Right renal pelvis (tissue), 4 donors: ENCODE measurements around the gene ZNF556. TPM values are rescaled to one million over a fixed set of nuclear protein-coding genes. Genes with fewer than 3 reads are reported as not detected.

Experiments used
- DNase-seq, 4 donors: peaks; one replicate each; pipeline ENCODE4 v3.0.0-alpha.2; 2013; ENCODE audit warnings: low read depth in 4 of 4, low spot score in 3 of 4, missing footprints in 1 of 4
- polyA plus RNA-seq, 4 donors: library from polyadenylated mRNA; unstranded; fragments of 120-200 nt; gene quantifications; one replicate each; pipeline ENCODE4 v1.2.1, GENCODE V29; 2013; ENCODE audit not compliant: insufficient read length in 4 of 4

Gene ZNF556
- polyA plus RNA-seq, result 1 to 10 TPM in 1 of 4 donors, under 1 TPM in 3; 0.82 to 1.4 (median 0.94) TPM

GRCh38 chr19:2867025-2867991 is at the start of gene ZNF556:
ZNF556 (plus strand) TSS chr19:2867335; CDS start chr19:2867422, 87 bp downstream.
- no peak for DNase-seq

DNA sequence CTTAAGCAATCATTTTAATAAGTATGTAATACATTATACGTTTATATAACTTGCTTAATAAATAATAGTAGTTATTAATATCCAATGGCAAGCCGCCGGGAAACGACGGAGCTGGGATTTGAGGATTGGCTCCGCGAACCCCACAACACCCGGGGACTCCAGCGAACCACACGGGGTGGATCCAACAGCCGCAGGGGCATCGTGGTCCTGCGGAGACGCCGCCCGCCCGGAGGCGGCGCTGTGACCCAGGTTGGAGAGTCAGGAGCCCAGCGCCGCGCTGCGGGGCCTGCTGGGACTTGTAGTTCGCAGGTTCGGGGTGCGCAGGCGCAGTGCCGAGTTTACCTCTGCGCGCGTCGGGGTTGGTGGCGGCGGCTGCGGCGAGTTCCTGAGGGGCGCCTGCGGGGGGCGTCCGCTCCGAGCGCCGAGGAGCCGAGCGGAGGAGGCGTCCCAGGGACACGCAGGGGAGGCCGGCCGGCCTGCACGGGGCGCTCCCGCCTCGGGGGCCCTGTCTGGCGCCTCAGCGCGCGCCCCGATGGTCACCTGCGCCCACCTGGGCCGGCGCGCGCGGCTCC is 47.5 kb upstream of the ZNF556 start, which contains the start of gene ZNF554:
TSS of gene ZNF554 (plus strand) at position 329 of the 572 bp plus-strand sequence. CDS start at position 533, 204 bp downstream.
- peak; percentile 92 to 96 (median 92) for DNase-seq

- no peak for DNase-seq
These were observed 46.9 kb upstream of the ZNF556 start for GRCh38 chr19:2820112-2820702.

GRCh38 chr19:2822846-2823245 is 44.3 kb upstream of the ZNF556 start:
- DNase-seq, result no peak

DNA sequence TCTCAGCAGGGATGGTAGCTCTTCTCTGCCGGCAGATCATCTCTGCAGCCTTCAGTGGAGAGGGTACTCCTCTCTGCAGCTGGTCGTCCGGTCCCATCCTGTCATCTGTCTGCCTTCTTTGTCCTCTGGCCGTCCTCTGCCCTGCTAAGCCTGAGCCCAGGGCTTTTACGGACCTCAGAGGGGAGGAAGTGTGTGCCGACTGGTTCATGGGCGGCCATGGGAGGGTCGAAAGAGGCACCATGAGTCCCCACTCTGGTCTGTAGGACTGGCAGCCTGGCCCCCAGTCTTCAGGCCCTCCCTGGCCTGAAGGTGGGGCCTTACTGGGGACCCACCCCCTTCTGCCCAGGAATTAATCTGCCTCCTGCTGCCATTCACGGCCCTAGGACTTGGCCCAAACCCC is 43.5 kb upstream of the ZNF556 start:
- DNase-seq, result no peak

DNA sequence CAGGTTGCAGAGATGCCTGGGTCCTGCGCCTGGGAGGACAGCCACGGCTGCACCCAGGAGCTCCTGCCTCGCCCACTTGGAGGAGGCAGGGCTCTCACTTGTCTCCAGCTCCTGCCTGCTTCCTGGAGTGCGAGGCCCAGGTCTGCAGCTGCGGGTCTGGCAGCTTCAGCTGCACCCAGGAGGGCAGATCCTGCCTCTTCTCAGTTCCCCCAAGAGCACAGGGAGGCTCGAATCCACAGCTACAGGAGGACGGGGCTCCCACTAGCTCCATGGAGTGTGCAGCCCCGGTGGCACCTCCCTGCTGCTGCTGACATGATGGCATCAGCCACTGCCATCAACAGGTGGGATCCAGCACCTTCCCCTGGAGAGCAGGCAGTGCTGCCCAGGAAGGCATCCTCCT is 43.0 kb upstream of the ZNF556 start:
- DNase-seq, result no peak

- no peak for DNase-seq
These were observed 40.1 kb upstream of the ZNF556 start for GRCh38 chr19:2827022-2827421.

DNA sequence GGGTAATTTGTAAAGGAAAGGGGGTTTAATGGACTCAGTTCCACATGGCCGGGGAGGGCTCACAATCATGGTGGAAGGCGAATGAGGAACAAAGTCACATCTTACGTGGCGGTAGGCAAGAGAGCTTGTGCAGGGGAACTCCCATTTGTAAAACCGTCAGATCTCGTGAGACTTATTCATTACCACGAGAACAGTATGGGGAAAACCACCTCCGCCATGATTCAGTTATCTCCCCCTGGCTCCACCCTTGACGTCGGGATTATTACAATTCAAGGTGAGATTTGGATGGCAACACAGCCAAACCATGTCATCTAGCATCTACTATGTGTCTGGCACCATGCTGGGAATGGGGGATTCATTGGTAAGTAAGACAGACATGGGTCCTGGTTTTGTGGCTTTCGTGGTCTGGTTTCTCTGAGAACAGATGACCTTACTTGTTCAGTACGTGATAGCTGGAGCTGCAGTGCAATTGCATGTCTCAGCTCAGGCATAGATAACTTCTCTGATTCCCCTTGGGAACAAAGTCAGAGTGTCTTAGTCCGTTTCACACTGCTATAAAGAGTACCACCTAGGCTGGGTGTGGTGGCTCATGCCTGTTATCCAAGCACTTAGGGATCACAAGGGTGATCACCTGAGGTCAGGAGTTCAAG is 39.2 kb upstream of the ZNF556 start:
- DNase-seq, result no peak

DNA sequence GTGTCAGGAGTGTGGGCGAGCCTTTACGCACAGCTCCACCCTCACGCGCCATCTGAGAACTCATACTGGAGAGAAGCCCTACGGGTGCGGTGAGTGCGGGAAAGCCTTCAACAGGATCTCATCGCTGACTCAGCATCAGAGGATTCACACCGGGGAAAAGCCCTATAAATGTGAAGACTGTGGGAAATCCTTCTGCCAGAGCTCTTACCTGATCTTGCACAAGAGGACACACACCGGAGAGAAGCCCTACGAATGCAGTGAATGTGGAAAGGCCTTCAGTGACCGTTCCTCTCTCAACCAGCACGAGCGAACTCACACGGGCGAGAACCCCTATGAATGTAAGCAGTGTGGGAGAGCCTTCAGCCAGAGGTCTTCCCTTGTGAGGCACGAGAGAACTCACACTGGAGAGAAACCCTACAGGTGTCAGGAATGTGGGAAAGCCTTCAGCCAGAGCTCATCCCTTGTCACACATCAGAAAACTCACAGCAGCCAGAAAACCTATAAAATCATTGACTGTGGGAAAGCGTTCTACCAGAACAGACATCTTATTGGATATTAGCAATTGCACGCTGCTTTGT is 32.8 kb upstream of the ZNF556 start:
- DNase-seq, result no peak

DNA sequence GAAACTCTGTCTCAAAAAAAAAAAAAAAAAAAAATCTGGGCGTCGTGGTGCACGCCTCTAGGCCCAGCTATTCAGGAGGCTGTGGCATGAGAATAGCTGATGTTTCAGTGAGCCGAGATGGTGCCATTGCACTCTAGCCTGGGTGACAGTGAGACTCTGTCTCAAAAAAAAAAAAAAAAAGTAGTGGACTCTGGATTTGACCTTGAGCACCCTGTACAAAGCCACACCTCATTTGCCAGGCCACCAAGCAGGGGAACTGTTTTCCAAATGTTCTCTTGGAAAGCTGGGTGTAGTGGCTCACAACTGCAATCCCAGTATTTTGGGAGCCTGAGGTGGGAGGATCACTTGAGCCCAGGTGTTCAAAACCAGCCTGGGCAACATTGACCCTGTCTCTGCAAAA is 29.7 kb upstream of the ZNF556 start:
- DNase-seq, result no peak

- peak; percentile 98 to 99 (median 98) for DNase-seq
These were observed 26.0 kb upstream of the ZNF556 start, which contains the start of gene ZNF555 for GRCh38 chr19:2840794-2841791. ZNF555 (plus strand) TSS chr19:2841475; CDS start chr19:2841573, 98 bp downstream.

GRCh38 chr19:2841855-2842574 is 25.1 kb upstream of the ZNF556 start:
- DNase-seq, result no peak

GRCh38 chr19:2845107-2845506 is 22.0 kb upstream of the ZNF556 start:
- DNase-seq, result no peak

DNA sequence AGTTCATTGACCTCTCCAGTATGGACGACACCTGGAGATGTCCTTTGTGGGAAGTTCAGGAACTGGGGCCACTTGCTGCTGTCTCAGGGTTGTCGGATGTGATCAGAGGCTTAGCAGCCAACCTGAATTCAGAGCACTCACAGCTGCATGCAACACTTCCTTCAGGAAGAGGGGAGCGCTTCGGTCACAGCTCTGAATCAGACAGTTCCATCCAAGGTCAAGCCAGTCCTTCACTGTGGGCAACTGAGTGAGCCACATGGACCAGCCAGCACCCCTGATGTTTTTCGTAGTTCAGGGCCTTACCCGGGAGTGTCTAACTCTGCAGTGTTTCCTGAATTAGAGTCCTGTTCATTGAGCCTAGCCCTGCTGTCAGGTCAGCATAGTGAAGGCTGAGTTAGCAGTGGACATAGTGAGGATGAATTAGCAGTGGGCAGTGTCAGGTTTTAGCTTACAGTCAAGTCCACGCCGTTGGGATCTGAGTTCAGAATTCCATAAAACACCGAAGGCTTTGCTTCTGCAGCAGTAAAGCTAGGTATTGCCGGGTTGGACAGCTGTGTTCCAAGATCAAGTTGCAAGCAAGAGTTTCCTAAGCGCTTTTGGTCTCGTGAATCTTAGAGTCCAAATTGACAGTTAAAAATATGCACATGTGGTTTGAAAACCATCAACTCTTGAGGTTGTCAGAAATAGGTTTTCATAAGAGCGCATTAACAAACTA is 20.8 kb upstream of the ZNF556 start:
- no peak for DNase-seq

DNA sequence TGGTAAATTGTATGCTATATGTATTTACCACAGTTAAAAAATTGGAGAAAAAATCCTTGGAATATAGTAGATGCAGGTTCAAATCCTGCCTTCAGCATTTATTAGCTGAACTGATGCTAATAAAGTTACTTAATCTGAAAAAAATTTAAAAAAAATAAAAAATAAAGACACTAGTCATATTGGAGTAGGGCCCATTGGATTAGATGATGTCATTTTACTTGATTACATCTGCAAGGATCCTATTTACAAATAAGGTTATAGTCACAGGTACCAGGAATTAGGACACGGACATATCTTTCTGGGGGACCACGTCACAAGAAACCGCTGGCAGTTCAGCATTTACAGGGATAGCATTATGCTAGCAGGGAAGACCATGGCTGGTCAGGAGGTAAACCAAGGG is 19.6 kb upstream of the ZNF556 start:
- no peak for DNase-seq

DNA sequence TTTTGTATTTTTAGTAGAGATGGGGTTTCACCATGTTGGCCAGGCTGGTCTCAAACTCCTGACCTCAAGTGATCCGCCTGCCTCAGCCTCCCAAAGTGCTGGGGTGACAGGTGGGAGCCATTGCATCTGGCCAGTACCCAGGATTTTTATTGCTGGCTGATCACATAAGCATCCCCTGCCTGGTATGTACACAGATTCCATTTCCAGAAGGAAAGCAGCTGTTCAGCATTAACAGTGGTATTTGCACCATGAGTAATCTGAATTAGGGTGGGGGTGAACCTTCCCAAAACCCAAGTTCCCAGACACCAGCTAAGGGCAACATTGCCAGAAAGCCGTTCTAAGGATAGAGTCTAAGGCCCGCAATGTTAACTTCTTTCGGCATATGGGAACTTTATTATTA is 18.5 kb upstream of the ZNF556 start:
- DNase-seq, result no peak

DNA sequence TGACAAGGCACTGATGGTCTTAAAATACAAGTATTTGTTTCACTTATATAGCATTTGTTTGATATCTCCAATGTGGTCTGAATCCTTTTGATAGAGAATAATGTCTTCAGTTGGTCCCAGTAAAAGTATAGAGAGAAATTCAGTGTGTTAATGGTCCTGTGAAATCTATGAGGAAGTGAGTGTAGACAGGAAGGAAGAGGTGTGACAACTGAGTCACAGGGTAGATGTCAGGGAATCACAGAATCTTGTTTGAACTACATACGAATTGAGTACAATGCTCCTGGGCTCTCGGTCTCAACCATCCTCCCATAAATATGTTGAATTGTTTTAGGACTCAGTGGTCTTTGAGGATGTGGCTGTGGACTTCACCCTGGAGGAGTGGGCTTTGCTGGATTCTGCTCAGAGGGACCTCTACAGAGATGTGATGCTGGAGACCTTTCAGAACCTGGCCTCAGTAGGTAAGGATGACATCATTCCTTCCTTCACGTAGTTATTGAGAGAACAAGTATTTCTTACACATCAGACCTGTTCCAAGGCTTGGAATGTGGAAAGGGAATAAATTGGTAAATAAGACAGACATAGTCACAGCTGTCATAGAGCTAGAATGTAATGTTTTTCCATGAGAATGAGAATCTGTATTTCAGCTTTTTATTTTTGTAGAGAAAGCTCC is 16.7 kb upstream of the ZNF556 start:
- DNase-seq, result no peak
